GM12801 (cell line): ENCODE results near the gene ZDHHC8.

ENCODE experiments used
- CTCF ChIP-seq: IDR thresholded peaks from one replicate; pipeline ENCODE4 v1.5.1; 2011; ENCODE audit warnings: control low read depth; ENCODE audit not compliant: insufficient read length; ENCODE audit errors: extremely low read depth

The ZDHHC8 gene

GRCh38 chr22:20131597-20131858, at the start of gene ZDHHC8:
TSS of gene ZDHHC8 (plus strand) at chr22:20131804. CDS start at chr22:20131948, 144 bp downstream.
- no peak for TF ChIP-seq CTCF

GRCh38 chr22:20083157-20083890, 48.3 kb upstream of the ZDHHC8 start:
- TF ChIP-seq CTCF = no peak

GRCh38 chr22:20083891-20084546, 47.6 kb upstream of the ZDHHC8 start:
- TF ChIP-seq CTCF = no peak

- no peak for TF ChIP-seq CTCF
Observed at GRCh38 chr22:20084547-20085413, 46.8 kb upstream of the ZDHHC8 start.

GRCh38 chr22:20085651-20086050, 46.0 kb upstream of the ZDHHC8 start:
- TF ChIP-seq CTCF = no peak

- TF ChIP-seq CTCF = no peak
Observed at GRCh38 chr22:20086101-20086599, 45.5 kb upstream of the ZDHHC8 start.

- no peak for TF ChIP-seq CTCF
Observed at GRCh38 chr22:20086763-20087162, 44.8 kb upstream of the ZDHHC8 start.
